ENCODE measurements around the gene TP53I3.

DNA sequence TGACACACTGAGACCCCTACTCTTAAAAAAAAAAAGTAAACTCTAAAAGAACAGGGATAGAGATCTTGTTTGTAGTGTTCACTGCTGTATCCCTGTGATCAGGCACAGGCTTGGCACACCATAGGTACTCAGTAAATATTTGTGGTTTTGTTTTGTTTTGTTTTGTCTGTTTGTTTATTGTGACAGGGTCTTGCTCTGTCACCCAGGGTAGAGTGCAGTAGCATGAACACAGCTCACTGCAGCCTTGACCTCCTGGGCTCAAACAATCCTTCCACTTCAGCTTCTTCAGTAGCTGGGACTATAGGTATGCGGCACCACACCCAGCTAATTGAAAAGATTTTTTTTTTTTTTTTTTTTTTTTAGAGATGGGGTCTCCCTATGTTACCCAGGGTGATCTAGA lies 31.7 kb downstream of the TP53I3 start:
- no peak for TF ChIP-seq SP1 (IDR thresholded peaks at IDR 0.05)
- TF ChIP-seq TARDBP (IDR thresholded peaks at IDR 0.05), result no peak
- no peak for TF ChIP-seq ZNF384 (IDR thresholded peaks at IDR 0.05)

Data from HEK293T (cell line).